Stromal cell of bone marrow (primary cell): ENCODE results near the gene HOXB5.

Experiments
- DNase-seq: peaks from one replicate; pipeline ENCODE4 v3.0.0-alpha.2; 2012; ENCODE audit warnings: low read depth

Gene HOXB5

DNA sequence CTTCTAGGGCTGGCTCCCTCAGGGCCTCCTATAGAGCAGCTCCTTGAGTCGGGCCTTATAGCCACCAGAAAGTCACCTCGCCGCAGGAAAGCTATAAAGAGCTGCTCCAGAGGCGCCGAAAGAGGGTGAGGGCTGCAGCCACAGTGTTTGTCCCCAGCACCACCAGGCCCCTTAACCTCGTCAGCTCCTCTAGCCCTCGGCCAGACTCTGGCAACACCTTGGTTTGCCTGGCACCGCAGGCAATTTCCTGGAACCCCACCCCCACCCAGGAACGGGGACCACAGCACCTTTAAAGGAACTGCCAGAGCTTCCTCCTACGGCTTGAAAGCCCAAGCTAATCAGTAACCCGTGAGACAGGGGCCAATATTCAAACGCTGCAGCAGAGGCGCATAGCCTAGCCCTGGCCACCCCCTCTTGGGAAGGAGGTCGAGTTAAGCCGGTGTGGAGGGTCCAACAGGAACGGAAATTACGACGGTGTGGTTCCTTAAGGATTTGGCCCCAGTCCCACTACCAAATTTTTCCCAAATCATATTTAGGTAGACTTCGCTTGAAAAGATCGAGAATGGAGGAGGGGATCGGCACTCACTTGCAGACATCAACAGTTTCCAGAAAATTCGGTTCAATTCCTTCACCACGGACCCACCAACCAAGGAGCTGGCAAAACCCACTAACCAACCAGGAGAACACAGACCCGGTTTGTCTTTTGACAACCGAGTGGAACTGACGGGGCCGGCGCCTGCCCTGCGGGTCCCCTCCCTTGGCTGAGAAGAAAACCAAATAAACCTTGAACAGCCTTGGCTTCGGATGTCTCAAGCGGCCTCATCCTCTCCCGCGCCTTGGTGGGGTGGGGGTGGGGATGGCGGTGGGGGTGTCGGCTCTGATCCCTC lies 8.2 kb upstream of the HOXB5 start:
- DNase-seq, result no peak

- DNase-seq, result no peak
These were observed 7.6 kb upstream of the HOXB5 start for GRCh38 chr17:48601207-48601538.

GRCh38 chr17:48600244-48601098 lies 6.9 kb upstream of the HOXB5 start:
- no peak for DNase-seq

GRCh38 chr17:48599354-48599753 lies 5.8 kb upstream of the HOXB5 start:
- no peak for DNase-seq

DNA sequence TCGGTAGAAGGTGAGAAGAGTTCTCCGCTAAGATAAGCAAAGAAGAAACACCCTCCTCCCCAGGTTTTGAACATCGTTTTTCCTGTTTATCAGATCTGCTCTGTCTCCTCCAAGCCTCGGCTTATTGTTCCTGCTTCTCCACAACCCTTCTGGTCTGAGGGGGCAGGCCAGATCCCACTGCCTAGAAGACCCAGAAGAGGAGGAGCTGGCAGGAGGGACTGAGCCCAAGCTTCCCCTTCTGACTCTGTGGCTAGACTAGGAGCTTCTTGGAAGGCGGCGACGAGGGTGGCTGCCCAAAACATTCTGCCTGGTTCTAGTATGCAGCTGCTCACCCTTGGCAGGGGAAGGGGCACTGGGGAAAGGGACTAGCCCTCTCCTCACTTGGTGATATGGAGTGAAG lies 5.2 kb upstream of the HOXB5 start:
- DNase-seq, result no peak

DNA sequence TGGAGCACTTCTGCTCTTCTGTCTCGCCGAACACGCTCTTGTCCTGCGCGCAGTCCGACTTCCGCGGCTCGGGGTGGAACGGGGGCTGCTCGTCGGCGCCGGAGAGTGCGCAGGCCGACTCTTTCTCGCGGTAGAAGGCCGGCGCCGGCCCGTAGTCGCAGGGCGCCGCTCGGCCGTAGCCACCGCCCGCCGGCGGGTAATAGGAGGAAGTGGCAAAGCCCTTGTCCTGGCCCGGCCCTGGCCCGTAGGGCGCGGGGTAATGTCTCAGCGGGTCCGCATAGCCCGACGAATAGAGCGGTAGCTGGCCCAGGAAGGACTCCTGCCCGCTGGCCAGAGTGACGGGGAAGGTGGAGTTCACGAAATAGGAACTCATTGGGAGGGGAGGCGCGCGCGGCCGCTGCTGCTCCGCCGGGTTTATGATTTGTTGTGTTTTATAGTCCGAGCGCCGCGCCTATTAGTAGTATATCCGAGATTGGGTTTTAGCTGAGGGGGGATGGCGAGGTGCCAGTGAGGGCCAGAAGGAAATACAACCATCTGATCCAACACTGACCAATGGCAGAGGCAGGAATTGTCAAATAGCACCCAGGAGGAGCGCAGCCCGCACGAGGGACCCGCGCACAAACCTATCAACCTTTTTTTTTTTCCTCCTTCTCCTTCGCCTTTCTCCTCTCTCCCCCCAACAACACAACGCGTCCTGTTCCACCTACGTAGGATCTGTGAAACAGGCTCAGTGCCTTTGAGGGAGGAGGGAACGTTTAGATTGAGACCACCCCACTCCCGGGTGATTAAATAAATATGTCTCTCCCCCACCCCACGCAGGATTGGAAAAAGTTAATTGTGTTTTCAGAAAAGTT lies 4.4 kb upstream of the HOXB5 start:
- no peak for DNase-seq

GRCh38 chr17:48597528-48597777 lies 3.9 kb upstream of the HOXB5 start:
- no peak for DNase-seq

- DNase-seq, result no peak
These were observed 3.4 kb upstream of the HOXB5 start for GRCh38 chr17:48596735-48597527.

DNA sequence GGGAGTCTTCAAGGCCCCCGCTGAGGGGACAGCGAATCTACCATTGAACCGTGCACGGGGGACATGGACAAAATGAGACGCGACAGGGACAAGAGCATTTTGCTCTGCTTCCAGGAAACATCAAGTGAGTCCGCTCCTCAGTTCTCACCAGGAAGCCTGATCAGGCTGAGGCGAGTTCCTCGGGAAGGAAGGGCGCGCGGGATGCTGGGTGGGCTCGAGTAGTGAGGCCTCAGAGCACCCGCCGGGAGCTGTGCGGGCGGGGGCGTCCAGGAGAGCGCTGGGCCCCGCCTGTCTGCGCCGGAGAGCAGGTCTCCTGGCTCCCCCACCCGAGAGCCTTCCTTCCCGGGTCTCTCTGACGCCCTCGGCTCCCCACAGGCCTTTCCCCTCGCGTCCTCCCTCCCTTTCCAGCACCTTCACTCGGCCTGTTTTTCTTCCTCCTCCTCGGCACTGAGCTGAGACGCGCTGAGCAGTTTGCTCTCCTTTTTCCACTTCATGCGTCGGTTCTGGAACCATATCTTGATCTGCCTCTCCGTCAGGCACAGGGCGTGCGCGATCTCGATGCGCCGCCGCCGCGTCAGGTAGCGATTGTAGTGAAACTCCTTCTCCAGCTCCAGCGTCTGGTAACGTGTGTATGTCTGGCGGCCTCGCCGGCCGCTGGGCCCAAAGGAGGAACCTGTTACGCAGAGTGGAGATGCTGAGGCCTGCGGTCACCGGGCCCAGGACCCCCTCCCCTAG lies 2.6 kb upstream of the HOXB5 start:
- no peak for DNase-seq

- no peak for DNase-seq
These were observed 1.9 kb upstream of the HOXB5 start for GRCh38 chr17:48595278-48595999.

DNA sequence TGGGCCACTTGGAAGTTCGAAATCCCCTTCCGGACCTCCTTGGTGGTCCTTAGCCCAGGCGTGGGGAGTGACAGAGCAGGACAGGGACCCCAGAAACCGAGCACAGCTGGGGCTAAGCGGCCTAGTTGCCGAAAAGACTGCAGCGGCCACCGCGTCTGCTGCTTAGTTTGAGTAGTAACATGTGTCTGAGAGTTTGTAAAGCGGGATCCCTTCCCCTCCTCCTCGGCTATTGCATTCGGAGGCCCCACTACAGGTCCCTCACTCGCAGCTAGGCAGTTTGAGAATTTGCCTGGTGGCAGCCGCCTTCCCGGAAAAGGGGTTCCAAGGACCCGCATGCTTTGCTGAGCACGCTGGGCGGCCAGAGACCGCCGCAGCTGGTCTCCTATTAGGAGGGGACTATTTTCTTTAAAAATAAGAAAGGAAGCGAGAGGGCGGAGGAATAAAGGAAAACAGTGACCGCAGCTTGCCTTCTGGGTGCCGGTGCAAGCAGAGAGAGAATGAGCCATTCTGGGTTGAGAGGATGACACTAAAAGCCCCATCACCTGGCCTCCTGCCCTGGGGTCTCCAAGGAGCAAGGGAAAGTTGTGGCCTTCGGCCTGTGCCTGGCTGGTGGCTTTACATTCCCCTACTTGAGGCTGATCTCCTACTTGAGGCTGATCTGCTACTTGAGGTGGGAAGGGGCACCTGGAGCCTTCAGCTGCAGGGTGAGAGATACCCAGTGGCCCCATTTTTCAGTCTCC lies 1.1 kb upstream of the HOXB5 start:
- no peak for DNase-seq

DNA sequence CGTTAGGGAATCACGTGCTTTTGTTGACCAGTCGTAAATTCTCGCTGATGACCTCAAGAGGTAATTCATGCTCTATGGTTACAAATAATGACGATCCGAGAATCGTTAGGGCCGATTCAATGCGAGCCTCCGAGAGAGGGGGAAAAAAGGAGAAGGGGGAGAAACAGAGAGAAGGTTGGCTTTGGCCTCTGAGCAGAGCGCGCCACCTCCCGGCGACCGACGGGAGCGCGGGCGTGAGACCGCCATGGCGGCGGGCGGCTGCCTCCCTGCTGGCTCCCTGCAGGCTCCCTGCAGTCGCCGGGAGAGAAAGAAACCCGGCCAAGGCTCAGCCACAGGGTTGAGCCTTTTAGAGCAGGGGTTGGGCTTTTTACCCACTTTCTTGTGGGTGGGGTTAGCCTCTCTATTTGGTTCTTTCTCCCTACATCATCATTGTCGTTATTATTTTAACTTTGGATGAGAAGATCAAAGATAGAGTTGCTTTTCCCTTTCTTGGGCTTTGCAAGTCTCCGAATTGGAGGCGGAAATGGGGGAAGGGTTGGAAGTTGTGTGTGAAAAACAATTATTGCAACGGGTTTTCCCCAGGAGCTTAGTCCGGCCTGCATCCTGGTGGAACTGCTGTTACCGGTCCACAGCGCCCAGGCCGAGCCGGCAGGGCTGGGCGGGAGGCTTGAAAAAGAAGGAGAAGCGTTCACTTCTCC lies 410 bp upstream of the HOXB5 start:
- no peak for DNase-seq

GRCh38 chr17:48592577-48592976 lies 1.0 kb downstream of the HOXB5 start:
- DNase-seq, result no peak

DNA sequence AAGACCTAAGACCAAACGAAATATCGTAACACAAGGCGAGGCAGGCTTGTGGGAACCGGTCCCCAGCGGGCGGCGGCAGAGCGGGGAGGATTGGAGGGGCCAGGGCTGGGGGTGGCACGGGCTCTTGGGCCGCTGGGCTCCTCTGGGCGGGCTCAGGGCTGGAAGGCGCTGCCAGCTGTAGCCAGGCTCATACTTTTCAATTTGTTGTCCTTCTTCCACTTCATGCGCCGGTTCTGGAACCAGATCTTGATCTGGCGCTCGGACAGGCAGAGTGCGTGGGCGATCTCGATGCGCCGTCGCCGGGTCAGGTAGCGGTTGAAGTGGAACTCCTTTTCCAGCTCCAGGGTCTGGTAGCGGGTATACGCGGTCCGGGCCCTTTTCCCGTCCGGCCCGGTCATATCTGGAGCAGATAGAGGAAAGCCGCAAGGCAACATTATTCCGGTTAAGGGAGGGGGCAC lies 1.5 kb downstream of the HOXB5 start:
- DNase-seq, result no peak

DNA sequence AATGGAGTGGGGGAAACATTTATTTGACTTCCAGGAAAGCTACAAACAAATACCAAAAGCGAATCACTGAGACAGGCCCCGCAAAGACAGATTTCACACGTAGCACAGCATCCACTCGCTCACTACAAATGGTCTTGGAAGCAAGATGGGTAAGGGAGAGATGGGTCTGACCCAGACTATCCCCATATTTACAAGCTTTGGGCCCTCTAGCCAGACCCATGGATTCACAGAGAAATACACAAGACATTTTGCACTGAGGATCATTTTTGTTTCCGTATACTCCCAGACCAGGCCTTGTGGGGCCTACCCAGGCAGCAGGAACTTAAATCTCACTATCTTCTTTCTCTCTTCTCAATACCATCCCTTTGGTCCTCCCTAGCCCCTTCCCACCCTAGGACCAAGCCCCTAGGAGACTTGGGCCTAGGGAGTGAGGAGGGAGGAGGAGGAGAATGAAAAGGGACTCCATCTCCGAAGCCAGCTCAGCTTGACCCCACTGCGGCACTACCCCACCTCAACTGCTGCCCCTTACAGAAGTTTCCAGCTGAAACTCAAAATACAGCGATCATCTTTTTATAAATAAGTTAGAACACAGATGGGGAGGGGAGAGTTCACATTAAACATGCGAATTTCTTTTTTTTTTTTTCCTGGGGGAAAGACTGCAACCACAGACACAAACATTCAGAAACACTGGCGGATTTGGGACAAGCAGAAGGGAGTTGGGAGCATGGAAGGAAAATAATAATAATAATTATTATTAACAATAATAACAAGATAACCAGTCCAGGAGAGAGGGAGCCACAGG lies 2.1 kb downstream of the HOXB5 start:
- DNase-seq, result no peak

DNA sequence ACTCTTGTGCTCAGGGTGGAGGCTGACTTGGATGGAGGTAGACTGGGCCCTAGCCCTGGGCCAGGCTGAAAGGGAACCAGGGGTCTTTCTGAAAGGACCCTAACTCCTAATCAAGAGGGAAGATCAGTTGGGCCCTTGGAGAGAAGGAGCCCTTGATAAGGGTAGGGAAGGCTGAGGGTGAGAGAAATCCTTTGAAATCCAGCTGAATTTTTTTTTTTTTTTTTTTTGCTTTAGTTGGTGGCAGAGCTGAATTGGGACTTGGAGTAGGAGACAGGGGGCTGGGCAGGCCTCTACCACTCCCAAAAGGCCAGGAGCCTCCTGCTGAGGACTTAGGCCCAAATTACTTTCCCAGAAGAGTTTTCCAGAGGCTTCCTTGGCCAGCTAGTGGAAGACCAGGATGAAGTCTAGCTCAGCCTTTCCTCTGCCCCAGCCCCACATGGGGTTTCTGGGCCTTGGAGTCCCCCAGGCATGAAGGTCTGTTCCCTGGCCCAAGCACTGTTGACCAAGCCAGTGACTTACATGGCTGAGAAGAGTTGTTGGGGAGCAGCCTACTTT lies 2.9 kb downstream of the HOXB5 start:
- DNase-seq, result no peak

DNA sequence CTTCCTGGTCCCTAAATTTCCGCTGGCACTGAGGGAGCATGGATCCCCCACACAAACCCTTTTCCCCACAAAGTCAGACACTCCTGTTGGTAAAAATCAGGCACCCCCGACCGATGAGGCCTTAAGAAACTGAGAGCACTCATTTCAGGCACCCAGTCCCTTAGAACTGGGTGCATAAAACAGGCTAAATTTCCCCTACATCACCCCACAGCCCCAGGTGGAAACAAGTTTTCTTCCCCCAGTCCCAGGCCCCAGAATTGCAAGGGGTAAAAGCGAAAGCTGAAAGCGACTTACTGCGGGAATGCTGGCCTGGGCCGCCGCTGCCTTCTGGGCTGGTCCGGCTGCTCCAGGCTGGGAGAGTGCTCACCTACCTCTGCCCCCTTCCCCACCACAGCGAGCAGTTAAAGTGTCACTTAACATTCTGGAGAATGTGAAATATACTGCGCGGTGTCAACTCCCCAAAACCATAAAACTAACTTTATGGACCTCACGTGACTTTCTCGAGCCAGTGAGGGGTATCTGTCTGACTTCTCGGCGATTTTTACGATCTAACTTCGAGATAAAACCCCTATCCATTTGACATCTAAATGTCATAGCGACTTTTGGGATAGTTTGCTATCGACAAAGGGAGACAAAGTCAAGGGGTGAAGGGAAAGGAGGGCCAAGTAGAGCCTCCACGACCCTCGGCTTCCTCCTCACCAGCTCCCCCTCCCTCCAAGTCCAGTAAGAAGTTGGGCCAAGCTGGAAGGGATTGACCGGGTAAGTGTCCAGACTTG lies 3.6 kb downstream of the HOXB5 start, which contains the start of gene HOXB3:
TSS of gene HOXB3 (minus strand) at position 411 of the 776 bp plus-strand sequence. CDS start 37,767 bp downstream, outside the sequence.
- no peak for DNase-seq
